T-helper 17 cell (primary cell): ENCODE data around the gene POTEJ. TPM values are rescaled to one million over a fixed set of nuclear protein-coding genes. Genes with fewer than 3 reads are reported as not detected.
"Not testable (repeated sequence)": the region's sequence is repeated elsewhere in the genome, so short reads cannot be mapped to it uniquely, and the experiment has no call there.

Source experiments
- ATAC-seq: fragments of 150-1000 bp; cut with Tn5 transposase; 2 replicates; pipeline ENCODE4 v1.10.0; 2021; ENCODE audit warnings: mild to moderate bottlenecking, moderate library complexity
- DNase-seq, 3 donors: peaks; one replicate each; pipeline versions ENCODE4 v3.0.0 to v3.0.0-alpha.2; 2020 to 2021
- H3K9me3 ChIP-seq: one replicate; pipeline ENCODE4 v1.7.0; 2013; ENCODE audit warnings: low read length, mild to moderate bottlenecking; ENCODE audit not compliant: control insufficient read depth, poor library complexity, severe bottlenecking
- H3K27ac Mint-ChIP-seq: one replicate; pipeline ENCODE4 v1.8.0; 2022; ENCODE audit warnings: mild to moderate bottlenecking, moderate library complexity, mixed read lengths
- H3K27me3 Mint-ChIP-seq: one replicate; pipeline ENCODE4 v1.8.0; 2022; ENCODE audit warnings: mixed read lengths
- H3K36me3 Mint-ChIP-seq: one replicate; pipeline ENCODE4 v1.8.0; 2022; ENCODE audit warnings: low read depth, mixed read lengths
- H3K4me1 Mint-ChIP-seq: one replicate; pipeline ENCODE4 v1.8.0; 2022; ENCODE audit warnings: mild to moderate bottlenecking, mixed read lengths
- H3K4me3 Mint-ChIP-seq: one replicate; pipeline ENCODE4 v1.8.0; 2022; ENCODE audit warnings: mild to moderate bottlenecking, moderate library complexity, mixed read lengths
- total RNA-seq, 4 donors: library from RNA in 2 of 4; stranded (reverse) in 2 of 4; gene quantifications; one replicate each; pipeline ENCODE4 v1.2.3 and lab custom pipeline; 2022 to 2026

POTEJ gene
- total RNA-seq (not detected), total RNA-seq (lab: John Stamatoyannopoulos, UW) (0 reads per million in 2 donors)

- H3K27me3 Mint-ChIP-seq, H3K27ac Mint-ChIP-seq, H3K9me3 ChIP-seq, ATAC-seq, H3K4me1 Mint-ChIP-seq, H3K4me3 Mint-ChIP-seq, DNase-seq, H3K36me3 Mint-ChIP-seq: not testable (repeated sequence)
These were observed at the start of gene POTEJ for GRCh38 chr2:130611140-130611539. POTEJ (plus strand) TSS chr2:130611440; CDS start chr2:130611533, 93 bp downstream.

DNA sequence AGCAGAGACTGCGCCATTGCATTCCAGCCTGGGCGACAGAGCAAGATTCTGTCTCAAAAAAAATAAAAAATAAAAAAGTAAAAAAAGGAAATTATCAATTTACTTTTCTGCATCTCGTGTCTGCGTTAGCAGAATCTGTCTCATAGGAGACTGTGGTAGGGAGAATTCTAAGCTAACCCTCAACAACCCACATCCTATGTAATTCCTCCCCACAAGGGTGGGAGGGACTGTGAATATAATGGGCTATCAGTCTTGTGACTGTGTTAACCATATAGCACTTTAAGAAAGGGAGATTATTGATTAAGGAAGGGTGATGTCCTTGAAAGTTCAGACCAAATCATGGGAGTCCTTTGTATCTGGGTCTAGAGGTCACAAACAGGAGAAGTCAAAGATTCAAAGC is 45.1 kb upstream of the POTEJ start:
- not testable (repeated sequence) for H3K4me1 Mint-ChIP-seq, H3K27ac Mint-ChIP-seq, H3K4me3 Mint-ChIP-seq, DNase-seq, H3K27me3 Mint-ChIP-seq, H3K9me3 ChIP-seq, ATAC-seq, H3K36me3 Mint-ChIP-seq

GRCh38 chr2:130571929-130572328 is 39.3 kb upstream of the POTEJ start:
- not testable (repeated sequence) for H3K27me3 Mint-ChIP-seq, H3K4me3 Mint-ChIP-seq, ATAC-seq, H3K4me1 Mint-ChIP-seq, H3K36me3 Mint-ChIP-seq, H3K27ac Mint-ChIP-seq, H3K9me3 ChIP-seq, DNase-seq

GRCh38 chr2:130574230-130574629 is 37.0 kb upstream of the POTEJ start:
- not testable (repeated sequence) for H3K27me3 Mint-ChIP-seq, DNase-seq, ATAC-seq, H3K9me3 ChIP-seq, H3K36me3 Mint-ChIP-seq, H3K4me3 Mint-ChIP-seq, H3K4me1 Mint-ChIP-seq, H3K27ac Mint-ChIP-seq

DNA sequence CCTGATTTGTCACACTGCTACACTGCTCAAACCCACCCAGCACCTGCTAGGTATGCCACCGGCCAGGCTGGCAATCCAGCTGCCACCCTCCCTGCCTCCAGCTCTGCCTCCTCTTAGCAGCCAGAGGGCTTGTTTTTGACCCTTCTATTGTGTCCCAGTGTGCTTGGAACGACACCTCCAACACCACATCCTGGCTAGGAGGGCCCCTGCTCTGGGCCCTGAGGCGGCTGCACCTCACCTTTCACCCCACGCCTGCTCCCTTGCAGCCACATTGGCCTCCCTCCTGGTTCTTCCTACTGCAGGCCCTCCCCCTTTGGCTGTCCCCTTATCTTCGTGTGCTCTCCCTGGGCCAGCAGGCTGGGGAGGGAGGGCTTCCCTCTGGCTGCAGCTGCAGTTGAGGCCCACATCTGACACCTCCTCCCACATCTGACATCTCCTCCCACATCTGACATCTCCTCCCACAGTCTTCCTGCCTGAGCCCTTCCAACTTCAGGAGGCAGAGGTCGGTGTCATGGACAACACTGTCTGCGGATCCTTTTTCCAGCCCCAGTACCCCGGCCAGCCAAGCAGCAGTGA is 34.9 kb upstream of the POTEJ start:
- H3K4me3 Mint-ChIP-seq, H3K36me3 Mint-ChIP-seq, H3K27me3 Mint-ChIP-seq, H3K27ac Mint-ChIP-seq, H3K4me1 Mint-ChIP-seq, ATAC-seq, DNase-seq, H3K9me3 ChIP-seq: not testable (repeated sequence)

GRCh38 chr2:130577559-130577958 is 33.7 kb upstream of the POTEJ start:
- H3K4me3 Mint-ChIP-seq, H3K9me3 ChIP-seq, H3K36me3 Mint-ChIP-seq, ATAC-seq, H3K27me3 Mint-ChIP-seq, H3K27ac Mint-ChIP-seq, H3K4me1 Mint-ChIP-seq, DNase-seq: not testable (repeated sequence)

GRCh38 chr2:130579121-130579520 is 32.1 kb upstream of the POTEJ start:
- H3K9me3 ChIP-seq, ATAC-seq, DNase-seq, H3K27ac Mint-ChIP-seq, H3K27me3 Mint-ChIP-seq, H3K4me3 Mint-ChIP-seq, H3K4me1 Mint-ChIP-seq, H3K36me3 Mint-ChIP-seq: not testable (repeated sequence)

DNA sequence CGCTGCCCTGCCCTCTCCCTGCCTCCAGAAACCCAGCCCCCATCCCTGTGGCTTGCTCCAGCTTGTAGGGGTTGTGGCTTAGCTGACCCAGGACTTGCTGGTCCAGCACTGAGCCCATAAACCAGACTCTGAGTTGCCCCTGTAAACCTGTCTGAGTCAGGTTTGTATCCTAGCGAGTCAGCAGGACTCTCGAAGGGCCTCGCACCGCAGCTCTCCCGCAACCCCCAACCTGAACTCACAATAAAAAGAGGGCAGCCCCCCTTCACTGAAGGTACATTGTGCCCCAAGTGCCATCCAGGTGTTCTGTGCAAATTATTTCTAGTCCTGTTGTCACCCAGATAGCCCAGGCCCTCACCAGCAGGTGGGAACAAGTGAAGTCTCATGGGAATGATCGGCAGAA is 29.7 kb upstream of the POTEJ start:
- not testable (repeated sequence) for DNase-seq, H3K4me1 Mint-ChIP-seq, H3K9me3 ChIP-seq, H3K36me3 Mint-ChIP-seq, H3K4me3 Mint-ChIP-seq, H3K27ac Mint-ChIP-seq, H3K27me3 Mint-ChIP-seq, ATAC-seq

DNA sequence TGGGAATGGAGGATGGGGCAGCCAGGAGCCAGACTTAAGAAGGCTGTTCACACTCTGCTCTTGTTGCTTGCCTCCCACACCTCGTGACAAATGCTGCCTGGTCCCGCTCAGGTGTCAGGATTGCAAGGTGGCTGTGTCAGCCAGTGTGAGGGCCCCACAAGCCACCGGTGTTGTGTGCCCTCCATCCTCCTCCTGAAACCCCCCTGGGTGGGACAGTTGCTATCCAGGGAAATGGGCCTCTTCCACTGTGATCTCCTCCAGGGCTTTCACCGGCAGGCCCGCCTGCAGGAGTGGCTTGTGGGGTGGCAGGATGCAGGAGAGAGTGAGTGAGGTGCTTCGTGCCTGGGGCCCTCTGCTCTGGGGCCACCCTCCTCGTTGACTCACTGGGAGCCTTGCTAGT is 28.3 kb upstream of the POTEJ start:
- H3K9me3 ChIP-seq, H3K4me1 Mint-ChIP-seq, H3K27ac Mint-ChIP-seq, ATAC-seq, H3K27me3 Mint-ChIP-seq, H3K4me3 Mint-ChIP-seq, DNase-seq, H3K36me3 Mint-ChIP-seq: not testable (repeated sequence)

DNA sequence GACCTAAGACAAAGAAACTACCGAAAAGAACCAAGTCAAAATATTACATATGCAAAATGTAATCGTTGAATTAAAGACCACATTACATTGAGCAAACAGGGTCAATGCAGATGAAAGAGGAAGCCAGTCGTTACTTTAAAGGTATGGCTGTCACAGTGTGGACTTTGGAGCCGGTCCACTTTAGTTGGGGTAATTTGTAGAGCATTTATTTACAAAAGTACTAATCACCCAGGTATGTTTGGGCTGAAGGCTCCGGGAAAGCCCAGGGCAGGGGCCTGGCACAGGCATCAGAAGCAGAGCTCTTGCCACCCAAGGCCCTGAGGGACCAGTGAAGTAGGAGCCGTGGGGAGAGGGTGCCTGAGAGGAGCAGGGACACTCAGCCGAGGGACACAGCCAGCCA is 27.7 kb upstream of the POTEJ start:
- H3K4me1 Mint-ChIP-seq, H3K9me3 ChIP-seq, H3K27ac Mint-ChIP-seq, H3K36me3 Mint-ChIP-seq, DNase-seq, H3K27me3 Mint-ChIP-seq, H3K4me3 Mint-ChIP-seq, ATAC-seq: not testable (repeated sequence)

DNA sequence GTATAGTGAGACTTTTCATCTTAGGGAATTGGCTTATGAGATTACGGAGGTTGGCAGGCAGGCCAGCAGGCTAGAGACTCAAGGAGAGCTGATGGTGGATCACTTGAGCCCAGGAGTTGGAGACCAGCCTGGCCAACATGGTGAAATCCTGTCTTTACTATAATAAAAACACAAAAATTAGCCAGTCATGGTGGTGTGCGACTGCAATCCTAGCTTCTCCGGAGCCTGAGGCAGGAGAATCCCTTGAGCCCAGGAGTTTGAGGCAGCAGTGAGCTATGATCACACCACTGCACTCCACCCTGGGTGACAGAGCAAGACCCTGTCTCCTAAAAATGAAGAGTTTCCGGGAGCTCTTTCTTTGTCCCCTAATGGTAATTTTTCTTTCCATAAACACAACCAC is 26.5 kb upstream of the POTEJ start:
- DNase-seq = not testable (repeated sequence)

DNA sequence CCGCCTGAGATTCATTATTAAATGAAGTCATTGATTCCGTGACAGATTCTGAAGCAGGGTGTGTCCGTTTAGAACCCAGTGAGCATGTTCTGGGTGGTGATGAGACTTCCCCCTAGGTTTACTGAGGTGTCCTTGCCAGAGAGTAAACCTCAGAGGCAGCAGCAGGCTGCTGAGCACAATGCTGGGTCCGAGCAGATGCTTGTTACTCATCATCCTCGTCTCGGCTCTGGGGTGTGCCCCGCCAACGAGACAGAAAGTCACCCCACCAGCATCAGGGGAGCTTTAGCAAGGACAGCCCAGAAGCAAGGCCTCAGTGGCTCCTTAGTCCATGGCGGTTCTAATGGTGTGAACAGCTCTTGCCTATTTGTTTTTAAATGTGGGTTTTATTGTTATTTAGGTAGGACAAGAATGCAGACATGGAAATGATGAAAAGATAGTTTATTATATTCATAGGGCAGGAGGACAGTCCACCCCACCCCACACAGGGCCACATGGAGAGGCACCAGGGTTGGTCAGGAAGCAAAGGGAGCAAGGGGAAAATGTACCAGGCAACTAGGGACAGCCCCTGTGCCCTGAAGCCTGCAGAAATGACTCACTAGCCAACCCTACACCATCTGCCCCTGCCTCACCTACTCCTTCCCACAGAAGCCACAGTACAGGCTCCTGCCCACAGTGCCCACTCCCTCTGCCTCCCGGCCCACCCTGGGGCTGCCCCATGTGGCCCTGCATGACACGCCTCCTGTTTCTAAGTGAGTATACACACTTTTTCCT is 22.4 kb upstream of the POTEJ start:
- not testable (repeated sequence) for H3K36me3 Mint-ChIP-seq, DNase-seq, H3K9me3 ChIP-seq, H3K27me3 Mint-ChIP-seq, H3K4me1 Mint-ChIP-seq, H3K4me3 Mint-ChIP-seq, H3K27ac Mint-ChIP-seq
- peak; percentile 21 for ATAC-seq

More for the DNA sequence above, 26.5 kb upstream of the POTEJ start:
- not testable (repeated sequence) for H3K4me3 Mint-ChIP-seq, H3K4me1 Mint-ChIP-seq, H3K36me3 Mint-ChIP-seq, H3K27ac Mint-ChIP-seq, H3K9me3 ChIP-seq, ATAC-seq, H3K27me3 Mint-ChIP-seq

DNA sequence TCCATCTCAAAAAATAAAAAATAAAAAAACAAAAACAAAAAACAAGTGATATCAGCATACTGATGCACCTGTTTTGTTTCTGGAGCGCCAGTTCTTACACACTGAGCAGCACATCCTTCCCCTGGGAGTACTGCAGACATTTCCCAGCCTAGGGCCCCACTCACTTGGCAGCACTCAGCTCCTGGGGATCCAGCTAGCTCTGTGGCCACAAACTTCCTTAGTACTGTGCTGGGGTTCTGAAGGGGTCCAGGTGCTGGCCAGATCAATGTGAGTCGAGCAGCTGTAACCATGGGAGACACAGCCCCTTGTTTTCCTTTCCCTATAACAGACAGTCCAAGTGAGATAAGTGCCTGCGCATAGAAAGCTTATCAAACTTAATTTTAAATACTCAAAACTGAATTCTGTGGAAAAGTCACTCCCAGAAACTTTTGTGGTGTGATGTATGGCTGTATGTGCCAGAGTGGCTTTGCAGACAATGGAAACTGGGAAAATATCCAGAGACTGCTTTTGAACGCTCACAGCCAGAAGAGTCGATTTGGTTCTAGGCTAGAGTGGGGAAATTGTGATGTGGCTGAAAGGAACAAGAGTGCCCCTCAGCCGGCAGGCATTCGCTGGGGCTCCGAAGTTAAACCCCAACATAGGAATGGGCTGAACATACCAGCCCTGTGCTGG is 20.9 kb upstream of the POTEJ start:
- not testable (repeated sequence) for H3K4me1 Mint-ChIP-seq, ATAC-seq, DNase-seq, H3K27me3 Mint-ChIP-seq, H3K27ac Mint-ChIP-seq, H3K9me3 ChIP-seq, H3K36me3 Mint-ChIP-seq, H3K4me3 Mint-ChIP-seq
